Caco-2 (cell line): ENCODE data around the gene LRRC9. TPM values are rescaled to one million over a fixed set of nuclear protein-coding genes. Genes with fewer than 3 reads are reported as not detected.
A peak's percentile ranks its signal among the peaks of the same experiment; 100 is the strongest.

Experiments
- BruUV-seq: library from RNA; stranded (reverse); fragments of 400-500 nt; replicated peaks from 2 replicates; lab custom pipeline; 2021; lab: Mats Ljungman, UMichigan
- CTCF ChIA-PET: fragments of 300-600 bp; sonication (Branson Sonifier 250); formaldehyde crosslinking; loops from one replicate; lab custom pipeline; 2022; ENCODE audit warnings: antibody characterized with exemption; lab: Charles Lee
- POLR2A ChIA-PET: fragments of 300-600 bp; sonication (Branson Sonifier 250); formaldehyde crosslinking; loops from one replicate; lab custom pipeline; 2022; ENCODE audit warnings: antibody characterized with exemption; lab: Charles Lee
- DNase-seq, 2 experiments: peaks; one replicate each; pipeline versions ENCODE4 v3.0.0 to v3.0.0-alpha.2; 2020 to 2022
- H3K27me3 ChIP-seq: replicated peaks from 2 replicates; pipeline ENCODE4 v1.6.0; 2011; ENCODE audit warnings: low read length; ENCODE audit not compliant: control insufficient read depth, insufficient read depth
- H3K36me3 ChIP-seq: 2 replicates; pipeline ENCODE4 v1.5.1; 2011; ENCODE audit warnings: low read length; ENCODE audit not compliant: control insufficient read depth, insufficient read depth
- H3K4me1 ChIP-seq: fragments of 250-450 bp; sonication (Bioruptor Pico); 2 replicates; pipeline ENCODE4 v1.5.1; 2020; ENCODE audit warnings: mild to moderate bottlenecking
- H3K4me3 ChIP-seq: 2 replicates; pipeline ENCODE4 v1.5.1; 2011; ENCODE audit warnings: low read depth, mild to moderate bottlenecking, control low read depth, low read length
- H3K9me3 ChIP-seq: fragments of 250-450 bp; sonication (Bioruptor Pico); 2 replicates; pipeline ENCODE4 v1.5.1; 2020; ENCODE audit warnings: mild to moderate bottlenecking, moderate library complexity
- H3K27ac Mint-ChIP-seq: one replicate; pipeline ENCODE4 v1.8.0; 2022; ENCODE audit warnings: mixed read lengths; ENCODE audit not compliant: unreplicated experiment
- H3K27me3 Mint-ChIP-seq: one replicate; pipeline ENCODE4 v1.8.0; 2022; ENCODE audit warnings: mixed read lengths; ENCODE audit not compliant: insufficient read depth, unreplicated experiment
- H3K36me3 Mint-ChIP-seq: one replicate; pipeline ENCODE4 v1.8.0; 2022; ENCODE audit warnings: mild to moderate bottlenecking, mixed read lengths; ENCODE audit not compliant: insufficient read depth, unreplicated experiment
- H3K4me1 Mint-ChIP-seq: one replicate; pipeline ENCODE4 v1.8.0; 2022; ENCODE audit warnings: low read depth, mixed read lengths; ENCODE audit not compliant: unreplicated experiment
- H3K4me3 Mint-ChIP-seq: one replicate; pipeline ENCODE4 v1.8.0; 2022; ENCODE audit warnings: mild to moderate bottlenecking, moderate library complexity, mixed read lengths; ENCODE audit not compliant: unreplicated experiment
- H3K9me3 Mint-ChIP-seq: one replicate; pipeline ENCODE4 v1.8.0; 2022; ENCODE audit warnings: mixed read lengths; ENCODE audit not compliant: unreplicated experiment
- intact Hi-C: fragments of 100-400 bp; cut with micrococcal nuclease; formaldehyde crosslinking; loops from one replicate; pipeline ENCODE4 v1.10.0; 2022; ENCODE audit not compliant: unreplicated experiment
- total RNA-seq: library from RNA; stranded (reverse); gene quantifications from 2 replicates; pipeline ENCODE4 v1.2.3, GENCODE V29; 2022
- TF ChIP-seq, protein P1 (sequence below), 2 experiments: fragments of 200-600 bp in 1 of 2; IDR thresholded peaks; 1 replicate in 1 of 2; 2 replicates in 1 of 2; pipeline versions ENCODE4 v1.5.1 to v1.8.0; 2011 to 2022; ENCODE audit warnings: antibody characterized with exemption in 1 of 2, control low read depth in 1 of 2, inconsistent platforms in 1 of 2, low read depth in 1 of 2, low read length in 1 of 2, mild to moderate bottlenecking in 1 of 2, moderate library complexity in 1 of 2; ENCODE audit not compliant: insufficient read depth in 1 of 2, severe bottlenecking in 1 of 2, unreplicated experiment in 1 of 2

Gene LRRC9
- total RNA-seq, 1 experiment from 2014 or later = 1.2 TPM

DNA sequence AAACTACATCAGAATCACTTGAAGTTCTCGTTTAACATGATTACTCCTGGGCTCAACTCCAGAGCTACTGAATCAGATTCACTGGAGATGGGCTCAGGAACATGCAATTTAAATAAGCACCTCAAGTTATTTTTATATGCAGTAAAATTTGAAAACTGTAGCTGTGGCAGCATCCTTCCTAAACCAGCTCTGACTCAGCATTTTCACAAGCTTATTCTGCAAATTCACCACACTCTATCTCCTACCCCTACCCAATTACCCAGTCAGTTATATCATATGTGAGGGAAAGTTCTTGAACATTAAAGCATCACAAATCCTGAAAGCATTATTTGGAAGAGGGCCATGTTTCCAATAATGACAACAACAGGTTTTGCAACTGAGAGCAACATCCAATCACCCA lies 24.2 kb upstream of the LRRC9 start:
- Histone ChIP-seq H3K9me3 (no peaks in the 10 kb centered on the region), H3K27me3 (no peaks in the 10 kb centered on the region), H3K4me3 (no peak overlapping the region), H3K36me3 (no peaks in the 10 kb centered on the region), H3K4me1 (no peaks in the 10 kb centered on the region)
- Mint-ChIP-seq H3K4me1 (no peaks in the 10 kb centered on the region), H3K9me3 (no peaks in the 10 kb centered on the region), H3K27ac (no peak overlapping the region), H3K4me3 (no peak overlapping the region), H3K36me3 (no peaks in the 10 kb centered on the region), H3K27me3 (peaks cover 5% of the 10 kb centered on the region)
- ChIA-PET POLR2A (no interaction called here), CTCF (no interaction called here)
- no peak for DNase-seq
- intact Hi-C loops = loop anchor here (2.0 to 5.0 kb wide), 3 partner anchors 179 to 389 kb away; partner anchors contain the start of gene CCDC175
- TF ChIP-seq, protein P1, sequence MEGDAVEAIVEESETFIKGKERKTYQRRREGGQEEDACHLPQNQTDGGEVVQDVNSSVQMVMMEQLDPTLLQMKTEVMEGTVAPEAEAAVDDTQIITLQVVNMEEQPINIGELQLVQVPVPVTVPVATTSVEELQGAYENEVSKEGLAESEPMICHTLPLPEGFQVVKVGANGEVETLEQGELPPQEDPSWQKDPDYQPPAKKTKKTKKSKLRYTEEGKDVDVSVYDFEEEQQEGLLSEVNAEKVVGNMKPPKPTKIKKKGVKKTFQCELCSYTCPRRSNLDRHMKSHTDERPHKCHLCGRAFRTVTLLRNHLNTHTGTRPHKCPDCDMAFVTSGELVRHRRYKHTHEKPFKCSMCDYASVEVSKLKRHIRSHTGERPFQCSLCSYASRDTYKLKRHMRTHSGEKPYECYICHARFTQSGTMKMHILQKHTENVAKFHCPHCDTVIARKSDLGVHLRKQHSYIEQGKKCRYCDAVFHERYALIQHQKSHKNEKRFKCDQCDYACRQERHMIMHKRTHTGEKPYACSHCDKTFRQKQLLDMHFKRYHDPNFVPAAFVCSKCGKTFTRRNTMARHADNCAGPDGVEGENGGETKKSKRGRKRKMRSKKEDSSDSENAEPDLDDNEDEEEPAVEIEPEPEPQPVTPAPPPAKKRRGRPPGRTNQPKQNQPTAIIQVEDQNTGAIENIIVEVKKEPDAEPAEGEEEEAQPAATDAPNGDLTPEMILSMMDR (IDR thresholded peaks at IDR 0.05; ENCODE audit: insufficient read depth in 1 of 2, low read depth in 1 of 2, low read length in 1 of 2, severe bottlenecking in 1 of 2, unreplicated experiment in 1 of 2) = no peak
- no TSS peak for BruUV-seq

DNA sequence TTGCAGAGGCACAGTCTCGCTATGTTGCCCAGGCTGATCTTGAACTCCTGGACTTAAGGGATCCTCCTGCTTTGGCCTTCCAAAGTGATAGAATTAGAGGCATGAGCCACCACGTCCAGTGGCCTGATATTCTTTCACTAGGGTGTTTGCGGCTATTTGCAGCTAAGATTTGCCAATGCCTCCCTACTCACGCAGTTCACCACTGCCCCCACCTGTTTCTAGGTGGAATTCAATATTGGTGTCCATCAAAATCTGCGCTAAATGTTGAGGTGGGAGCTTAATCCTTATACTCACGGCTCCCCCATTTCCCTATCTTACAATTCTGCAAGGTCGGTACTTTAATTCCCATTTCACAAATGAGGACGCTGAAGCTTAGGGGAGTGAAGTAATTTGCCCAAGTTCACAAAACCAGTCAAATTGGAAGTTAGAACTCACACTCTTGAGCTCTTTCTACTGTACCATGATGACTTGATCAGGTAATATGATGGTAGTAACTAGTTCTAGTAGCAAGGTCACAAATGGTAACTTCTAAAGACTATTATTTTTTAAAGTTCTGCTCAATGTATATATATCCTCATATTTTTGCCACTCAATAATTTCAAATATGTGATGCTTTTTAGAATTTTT lies 22.1 kb upstream of the LRRC9 start:
- Mint-ChIP-seq H3K27me3 (peaks cover 5% of the 10 kb centered on the region), H3K4me1 (no peaks in the 10 kb centered on the region), H3K9me3 (no peaks in the 10 kb centered on the region), H3K27ac (no peak overlapping the region), H3K4me3 (no peak overlapping the region), H3K36me3 (no peaks in the 10 kb centered on the region)
- H3K27me3 ChIP-seq = no peaks in the 10 kb centered on the region
- H3K4me1 ChIP-seq = no peaks in the 10 kb centered on the region
- intact Hi-C loops = loop anchor here (1.0 to 5.0 kb wide), 4 partner anchors 181 to 391 kb away; partner anchors contain the start of gene CCDC175
- TF ChIP-seq, protein P1 (IDR thresholded peaks at IDR 0.05; ENCODE audit: insufficient read depth in 1 of 2, low read depth in 1 of 2, low read length in 1 of 2, severe bottlenecking in 1 of 2, unreplicated experiment in 1 of 2) = peak; percentile 67 to 75
- ChIA-PET CTCF (interaction anchor here (0.6 to 1.9 kb wide), 10 partner anchors 29 to 414 kb away, joined by 3 to 18 read pairs (median 6); partner anchors contain the start of genes JKAMP and L3HYPDH), POLR2A (no interaction called here)
- peak; percentile 36 to 58 for DNase-seq
- H3K9me3 ChIP-seq = 0 out of 2 replicates have a peak, but pooled peaks cover 3% of the 10 kb centered on the region
- no peak overlapping the region for H3K4me3 ChIP-seq
- BruUV-seq = no TSS peak
- no peaks in the 10 kb centered on the region for H3K36me3 ChIP-seq

DNA sequence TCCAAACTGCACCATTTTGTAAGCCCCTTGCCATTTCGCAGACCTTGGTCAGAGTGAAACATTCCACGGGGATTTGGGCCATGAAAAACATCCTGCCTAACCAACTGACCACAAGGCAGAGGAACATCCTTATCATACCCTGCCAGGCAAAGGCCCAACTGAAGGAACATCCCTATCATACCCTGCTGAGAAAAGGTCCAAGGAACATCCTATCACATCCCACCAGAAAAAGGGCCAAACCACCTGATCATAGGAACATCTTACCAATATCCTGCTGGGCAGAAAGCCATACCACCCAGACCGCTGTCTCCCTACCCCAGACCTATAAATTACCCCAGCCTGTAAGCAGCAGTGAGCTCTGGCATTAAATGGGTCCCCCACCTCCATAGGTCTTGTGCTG lies 19.4 kb upstream of the LRRC9 start:
- Histone ChIP-seq H3K27me3 (no peaks in the 10 kb centered on the region), H3K36me3 (no peaks in the 10 kb centered on the region), H3K9me3 (0 out of 2 replicates have a peak, but pooled peaks cover 3% of the 10 kb centered on the region), H3K4me1 (no peaks in the 10 kb centered on the region), H3K4me3 (no peak overlapping the region)
- Mint-ChIP-seq H3K4me1 (no peaks in the 10 kb centered on the region), H3K27me3 (peaks cover 5% of the 10 kb centered on the region), H3K9me3 (no peaks in the 10 kb centered on the region), H3K4me3 (no peak overlapping the region), H3K36me3 (no peaks in the 10 kb centered on the region), H3K27ac (no peak overlapping the region)
- CTCF ChIA-PET = no interaction called here
- intact Hi-C loops = no loop called here
- POLR2A ChIA-PET = no interaction called here
- BruUV-seq = no TSS peak
- TF ChIP-seq, protein P1 (IDR thresholded peaks at IDR 0.05; ENCODE audit: insufficient read depth in 1 of 2, low read depth in 1 of 2, low read length in 1 of 2, severe bottlenecking in 1 of 2, unreplicated experiment in 1 of 2) = no peak
- DNase-seq = no peak
